Measurements from ENCODE around the gene TRIM33.

- no peak for TF ChIP-seq CTCF (IDR thresholded peaks at IDR 0.05)
- no peak for TF ChIP-seq POLR2A (IDR thresholded peaks at IDR 0.05)
These were observed 13.9 kb upstream of the TRIM33 start for GRCh38 chr1:114524944-114525343.
